Transverse colon (tissue), 4 donors: ENCODE measurements around the gene COL6A2. TPM values are rescaled to one million over a fixed set of nuclear protein-coding genes. Genes with fewer than 3 reads are reported as not detected.

Experiments
- DNase-seq: peaks from one replicate; pipeline ENCODE4 v3.0.0-alpha.2; 2019
- H3K27ac ChIP-seq, 4 donors: fragments of 200-600 bp; sonication (generic); 2 replicates each; pipeline ENCODE4 v1.5.1; 2016 to 2018; ENCODE audit warnings: inconsistent platforms in 4 of 4
- H3K27me3 ChIP-seq: fragments of 200-600 bp; sonication (generic); 2 replicates; pipeline ENCODE4 v1.5.1; 2017; ENCODE audit warnings: inconsistent platforms
- H3K36me3 ChIP-seq, 4 donors: fragments of 200-600 bp; sonication (generic); 2 replicates each; pipeline ENCODE4 v1.5.1; 2017 to 2019; ENCODE audit warnings: inconsistent platforms in 4 of 4
- H3K4me1 ChIP-seq, 4 donors: fragments of 200-600 bp; sonication (generic); 2 replicates each; pipeline ENCODE4 v1.5.1; 2017 to 2020; ENCODE audit warnings: inconsistent platforms in 4 of 4
- H3K4me3 ChIP-seq, 4 donors: fragments of 200-600 bp; sonication (generic); 1 replicate in 1 of 4; 2 replicates in 3 of 4; pipeline versions ENCODE4 v1.5.1 to v1.6.1; 2017 to 2019; ENCODE audit warnings: inconsistent platforms in 4 of 4
- H3K9me3 ChIP-seq, 2 donors: fragments of 200-600 bp; sonication (generic); 2 replicates each; pipeline ENCODE4 v1.5.1; 2017 to 2019; ENCODE audit warnings: inconsistent platforms in 2 of 2
- CTCF ChIP-seq, 5 experiments: fragments of 200-600 bp in 3 of 5; fragments of 450-650 bp in 2 of 5; sonication (generic) in 3 of 5; IDR thresholded peaks; 1 replicate in 2 of 5; 2 replicates in 3 of 5; pipeline ENCODE4 v1.5.1; 2016 to 2017; ENCODE audit warnings: antibody characterized with exemption in 5 of 5, inconsistent platforms in 3 of 5, mild to moderate bottlenecking in 2 of 5, moderate library complexity in 1 of 5
- EP300 ChIP-seq: sonication (generic); formaldehyde crosslinking; IDR thresholded peaks from one replicate; pipeline ENCODE4 v1.6.1; 2017; ENCODE audit warnings: antibody characterized with exemption, low read depth
- POLR2A ChIP-seq: fragments of 450-650 bp; IDR thresholded peaks from one replicate; pipeline ENCODE4 v1.6.1; 2016; ENCODE audit warnings: antibody characterized with exemption, mild to moderate bottlenecking, moderate library complexity
- POLR2AphosphoS5 ChIP-seq, 3 donors: sonication (generic); formaldehyde crosslinking; IDR thresholded peaks; one replicate each; pipeline ENCODE4 v1.6.1; 2016; ENCODE audit warnings: antibody characterized with exemption in 3 of 3
- WGBS, 2 donors: methylation state at CpG; one replicate each; pipeline ENCODE4 v1.1.5; 2018; ENCODE audit warnings: low coverage in 1 of 2; 5-methylcytosine and 5-hydroxymethylcytosine counted together
- in situ Hi-C, 4 donors: fragments of 200-750 bp; cut with MboI; loops; one replicate each; pipeline versions ENCODE4 v1.15.0 to v1.15.1; 2017; ENCODE audit warnings: low sequenced_read_pairs in 3 of 4, low pct_ligation_motif_present in 1 of 4, low pct_unique_long_range_greater_than_20kb in 1 of 4
- intact Hi-C: fragments of 100-400 bp; cut with DNase I; formaldehyde crosslinking; loops from one replicate; pipeline ENCODE4 v1.15.1; 2023; ENCODE audit warnings: low total_unique reads
- total RNA-seq, 4 donors: library from RNA; depleted of rRNA; stranded (reverse); fragments of >200 nt; gene quantifications; one replicate each; pipeline ENCODE4 v1.1.0, GENCODE V29; 2016

The COL6A2 gene
- total RNA-seq, 4 donors from 2014 or later = 172 to 550 (median 346) TPM

- peak overlapping the region; percentile 79 to 95 (median 84) for H3K27ac ChIP-seq
- intact Hi-C loops (no loop called here), in situ Hi-C loops (no loop called here)
- H3K27me3 ChIP-seq = peaks cover 11% of the 10 kb centered on the region
- DNase-seq = no peak
- 85 to 89% methylated on average over 4 to 5 of the region's 5 CpGs for WGBS, 2 donors
- peaks cover 0 to 6% of the 10 kb centered on the region in 2 donors for H3K9me3 ChIP-seq
- TF ChIP-seq POLR2AphosphoS5 (IDR thresholded peaks at IDR 0.05) = no peak
- no peak for TF ChIP-seq POLR2A
- TF ChIP-seq CTCF (IDR thresholded peaks at IDR 0.05) = no peak
- no peak for TF ChIP-seq EP300
- no peaks in the 10 kb centered on the region for H3K36me3 ChIP-seq
- peaks cover 18 to 38% (median 18%) of the 10 kb centered on the region in 4 donors for H3K4me1 ChIP-seq
- H3K4me3 ChIP-seq = no peak overlapping the region
Observed at GRCh38 chr21:46061950-46062349, 36.0 kb upstream of the COL6A2 start.

- Histone ChIP-seq H3K4me1 (peaks cover 11 to 39% (median 19%) of the 10 kb centered on the region in 4 donors), H3K27ac (peak overlapping the region; percentile 79 to 95 (median 84)), H3K27me3 (peaks cover 11% of the 10 kb centered on the region), H3K9me3 (peaks cover 0 to 6% of the 10 kb centered on the region in 2 donors), H3K36me3 (no peaks in the 10 kb centered on the region), H3K4me3 (no peak overlapping the region)
- TF ChIP-seq EP300 = no peak
- WGBS, 2 donors = 82 to 85% methylated on average over 2 to 5 of the region's 5 CpGs
- intact Hi-C loops (no loop called here), in situ Hi-C loops (no loop called here)
- no peak for DNase-seq
Observed at GRCh38 chr21:46062471-46063211, 35.3 kb upstream of the COL6A2 start.

GRCh38 chr21:46063227-46063626 lies 34.7 kb upstream of the COL6A2 start:
- Histone ChIP-seq H3K36me3 (no peaks in the 10 kb centered on the region), H3K27me3 (peaks cover 11% of the 10 kb centered on the region), H3K4me3 (no peak overlapping the region), H3K27ac (peak overlapping the region; percentile 39 to 95 (median 80)), H3K4me1 (peaks cover 9 to 43% (median 19%) of the 10 kb centered on the region in 4 donors), H3K9me3 (peaks cover 0 to 6% of the 10 kb centered on the region in 2 donors)
- TF ChIP-seq POLR2AphosphoS5 (IDR thresholded peaks at IDR 0.05) (no peak), CTCF (IDR thresholded peaks at IDR 0.05) (no peak), POLR2A (no peak), EP300 (no peak)
- in situ Hi-C loops = no loop called here
- WGBS, 2 donors = 67 to 68% methylated on average over 4 of the region's 4 CpGs
- no peak for DNase-seq
- intact Hi-C loops = no loop called here

GRCh38 chr21:46063734-46064680 lies 33.9 kb upstream of the COL6A2 start:
- Histone ChIP-seq H3K27ac (peak overlapping the region; percentile 79 to 90 (median 85)), H3K27me3 (peaks cover 11% of the 10 kb centered on the region), H3K4me1 (peaks cover 9 to 43% (median 19%) of the 10 kb centered on the region in 4 donors), H3K9me3 (peaks cover 0 to 6% of the 10 kb centered on the region in 2 donors), H3K36me3 (no peaks in the 10 kb centered on the region), H3K4me3 (no peak overlapping the region)
- intact Hi-C loops = no loop called here
- in situ Hi-C loops = no loop called here
- no peak for TF ChIP-seq EP300
- no peak for TF ChIP-seq POLR2A
- no peak for TF ChIP-seq CTCF (IDR thresholded peaks at IDR 0.05)
- TF ChIP-seq POLR2AphosphoS5 (IDR thresholded peaks at IDR 0.05) = no peak
- WGBS, 2 donors = 81 to 85% methylated on average over 19 to 26 of the region's 30 CpGs
- no peak for DNase-seq
